OCI-LY7 (cell line): ENCODE results near the gene GNB5. TPM values are rescaled to one million over a fixed set of nuclear protein-coding genes. Genes with fewer than 3 reads are reported as not detected.

Experiments used
- BruUV-seq: library from RNA; stranded (reverse); fragments of 400-500 nt; replicated peaks from 2 replicates; lab custom pipeline; 2021; lab: Mats Ljungman, UMichigan
- CTCF ChIA-PET: fragments of 300-600 bp; sonication (Branson Sonifier 250); formaldehyde crosslinking; loops from one replicate; lab custom pipeline; 2022; ENCODE audit warnings: antibody characterized with exemption; ENCODE audit not compliant: unreplicated experiment; lab: Charles Lee
- POLR2A ChIA-PET: fragments of 300-600 bp; sonication (Branson Sonifier 250); formaldehyde crosslinking; loops from one replicate; lab custom pipeline; 2022; ENCODE audit warnings: antibody characterized with exemption; lab: Charles Lee
- DNase-seq: peaks from one replicate; pipeline ENCODE4 v3.0.0-alpha.2; 2015; ENCODE audit warnings: low spot score
- H2AFZ ChIP-seq: fragments of 200-600 bp; sonication (generic), shearing (Covaris generic); 2 replicates; pipeline ENCODE4 v1.6.1; 2014; ENCODE audit warnings: mild to moderate bottlenecking, antibody characterized with exemption, low read length, moderate library complexity
- H3K27ac ChIP-seq: fragments of 200-600 bp; sonication (generic); 2 replicates; pipeline ENCODE4 v1.5.1; 2014; ENCODE audit warnings: mixed run types, low read depth, mild to moderate bottlenecking, moderate library complexity, low read length, inconsistent platforms; ENCODE audit not compliant: poor library complexity, severe bottlenecking
- H3K36me3 ChIP-seq: fragments of 200-600 bp; sonication (generic); 2 replicates; pipeline ENCODE4 v1.6.1; 2014; ENCODE audit warnings: mild to moderate bottlenecking, antibody characterized with exemption, low read length, moderate library complexity, mixed read lengths; ENCODE audit not compliant: insufficient read depth
- H3K4me1 ChIP-seq: fragments of 200-600 bp; sonication (generic); 2 replicates; pipeline ENCODE4 v1.5.1; 2014; ENCODE audit warnings: mild to moderate bottlenecking, low read length; ENCODE audit not compliant: insufficient read depth, poor library complexity, severe bottlenecking
- H3K4me2 ChIP-seq: fragments of 200-600 bp; sonication (generic); 2 replicates; pipeline ENCODE4 v1.6.1; 2014; ENCODE audit warnings: mild to moderate bottlenecking, low read length
- H3K4me3 ChIP-seq: fragments of 200-600 bp; sonication (generic); 2 replicates; pipeline ENCODE4 v1.5.1; 2014; ENCODE audit warnings: mild to moderate bottlenecking, low read depth, low read length; ENCODE audit not compliant: poor library complexity, severe bottlenecking
- H3K79me2 ChIP-seq: fragments of 200-600 bp; sonication (generic); 2 replicates; pipeline ENCODE4 v1.6.1; 2016; ENCODE audit warnings: low read depth, mild to moderate bottlenecking, low read length, moderate library complexity, mixed read lengths; ENCODE audit not compliant: insufficient read depth
- H3K9me2 ChIP-seq: fragments of 200-600 bp; sonication (generic); 2 replicates; pipeline ENCODE4 v1.6.1; 2016; ENCODE audit warnings: mild to moderate bottlenecking, low read length, mixed read lengths; ENCODE audit not compliant: insufficient read depth
- H3K9me3 ChIP-seq: fragments of 200-600 bp; sonication (generic); 2 replicates; pipeline ENCODE4 v1.6.1; 2014; ENCODE audit warnings: mild to moderate bottlenecking, mixed run types, low read length, mixed read lengths
- H4K20me1 ChIP-seq: fragments of 200-600 bp; sonication (generic); 2 replicates; pipeline ENCODE4 v1.6.1; 2014; ENCODE audit warnings: mild to moderate bottlenecking, antibody characterized with exemption, low read length, moderate library complexity, mixed read lengths; ENCODE audit not compliant: insufficient read depth
- EZH2phosphoT487 ChIP-seq: fragments of 200-600 bp; sonication (generic); IDR thresholded peaks from 2 replicates; pipeline ENCODE4 v1.6.1; 2018; ENCODE audit warnings: low read depth, borderline replicate concordance, mild to moderate bottlenecking, mixed run types, antibody characterized with exemption, low read length, moderate library complexity, mixed read lengths
- intact Hi-C: fragments of 100-400 bp; cut with micrococcal nuclease; formaldehyde crosslinking; loops from one replicate; pipeline ENCODE4 v1.10.0; 2022; ENCODE audit not compliant: unreplicated experiment
- total RNA-seq, 2 experiments: library from RNA; depleted of rRNA in 1 of 2; stranded (reverse); fragments of >200 nt in 1 of 2; shearing (Covaris generic) in 1 of 2; gene quantifications; 2 replicates each; pipeline ENCODE4 v1.2.3, GENCODE V29; 2014 to 2022
- TF ChIP-seq, protein P1 (sequence below): fragments of 200-600 bp; sonication (generic); conservative IDR thresholded peaks from 2 replicates; pipeline ENCODE4 v1.5.1; 2014; ENCODE audit warnings: mild to moderate bottlenecking, antibody characterized with exemption, low read length, moderate library complexity, mixed read lengths

The GNB5 gene
- total RNA-seq, 2 experiments from 2014 or later: 49.0 to 53.9 TPM

DNA sequence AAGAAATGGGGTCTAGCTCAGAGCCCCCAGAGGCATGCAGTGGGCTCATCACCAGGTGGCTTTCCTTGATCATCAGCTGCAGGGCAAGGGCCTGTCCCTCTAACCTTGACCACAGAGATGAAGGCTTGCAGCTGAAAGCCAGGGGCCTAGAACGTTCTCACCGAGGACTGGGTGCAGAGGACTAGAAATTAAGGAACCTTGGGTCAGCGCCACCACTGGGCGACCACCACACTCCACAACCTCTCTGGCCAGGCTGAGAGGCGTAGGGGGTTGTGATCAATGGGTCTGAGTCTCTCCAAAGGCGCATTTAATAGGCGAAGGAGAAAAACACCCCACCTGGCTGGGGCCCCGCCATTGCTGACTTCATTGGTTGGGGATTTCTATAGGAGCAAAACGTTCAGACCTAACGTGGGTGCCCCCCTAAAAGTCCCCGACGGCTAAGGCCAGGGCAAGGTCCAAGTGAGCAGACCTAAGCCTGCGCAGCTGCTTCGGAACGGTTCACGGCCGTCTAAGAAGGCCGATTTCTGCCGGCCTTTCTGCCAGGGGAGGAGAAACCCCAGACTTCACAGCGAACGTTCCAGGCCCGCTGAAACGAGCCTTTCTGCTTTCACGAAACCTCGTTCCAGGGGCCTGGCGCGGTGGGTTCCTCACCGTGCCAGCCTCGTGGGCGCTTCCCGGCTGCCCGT is 79.5 kb downstream of the GNB5 start:
- POLR2A ChIA-PET: interaction anchor here (0.6 kb wide), 2 partner anchors 10 to 282 kb away, joined by 3 read pairs; no protein-coding TSS in a partner anchor
- Histone ChIP-seq H3K36me3 (no peaks in the 10 kb centered on the region), H3K9me2 (no peaks in the 10 kb centered on the region), H2AFZ (no peak overlapping the region), H4K20me1 (no peaks in the 10 kb centered on the region), H3K9me3 (no peaks in the 10 kb centered on the region), H3K4me1 (peaks cover 18% of the 10 kb centered on the region), H3K79me2 (no peaks in the 10 kb centered on the region), H3K27ac (no peak overlapping the region), H3K4me2 (no peak overlapping the region; the same call in 1 of the 2 replicates), H3K4me3 (no peak overlapping the region)
- intact Hi-C loops: no loop called here
- CTCF ChIA-PET: interaction anchor here (0.6 kb wide), 1 partner anchor 1568 kb away, joined by 7 read pairs; no protein-coding TSS in a partner anchor
- BruUV-seq: no TSS peak
- DNase-seq: no peak
- TF ChIP-seq, protein P1, sequence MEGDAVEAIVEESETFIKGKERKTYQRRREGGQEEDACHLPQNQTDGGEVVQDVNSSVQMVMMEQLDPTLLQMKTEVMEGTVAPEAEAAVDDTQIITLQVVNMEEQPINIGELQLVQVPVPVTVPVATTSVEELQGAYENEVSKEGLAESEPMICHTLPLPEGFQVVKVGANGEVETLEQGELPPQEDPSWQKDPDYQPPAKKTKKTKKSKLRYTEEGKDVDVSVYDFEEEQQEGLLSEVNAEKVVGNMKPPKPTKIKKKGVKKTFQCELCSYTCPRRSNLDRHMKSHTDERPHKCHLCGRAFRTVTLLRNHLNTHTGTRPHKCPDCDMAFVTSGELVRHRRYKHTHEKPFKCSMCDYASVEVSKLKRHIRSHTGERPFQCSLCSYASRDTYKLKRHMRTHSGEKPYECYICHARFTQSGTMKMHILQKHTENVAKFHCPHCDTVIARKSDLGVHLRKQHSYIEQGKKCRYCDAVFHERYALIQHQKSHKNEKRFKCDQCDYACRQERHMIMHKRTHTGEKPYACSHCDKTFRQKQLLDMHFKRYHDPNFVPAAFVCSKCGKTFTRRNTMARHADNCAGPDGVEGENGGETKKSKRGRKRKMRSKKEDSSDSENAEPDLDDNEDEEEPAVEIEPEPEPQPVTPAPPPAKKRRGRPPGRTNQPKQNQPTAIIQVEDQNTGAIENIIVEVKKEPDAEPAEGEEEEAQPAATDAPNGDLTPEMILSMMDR: no peak
- TF ChIP-seq EZH2phosphoT487: no peak

GRCh38 chr15:52109559-52110451 is 81.4 kb downstream of the GNB5 start:
- Histone ChIP-seq H3K4me1 (peaks cover 18% of the 10 kb centered on the region), H3K9me3 (no peaks in the 10 kb centered on the region), H3K9me2 (no peaks in the 10 kb centered on the region), H3K36me3 (no peaks in the 10 kb centered on the region), H4K20me1 (no peaks in the 10 kb centered on the region), H3K4me2 (0 out of 2 replicates have a peak overlapping the region, but pooled peaks have one; percentile 0), H3K27ac (no peak overlapping the region), H3K79me2 (no peaks in the 10 kb centered on the region), H2AFZ (peak overlapping the region; percentile 13; the same call in 1 of the 2 replicates), H3K4me3 (no peak overlapping the region)
- no TSS peak for BruUV-seq
- TF ChIP-seq, protein P1: no peak
- no peak for TF ChIP-seq EZH2phosphoT487
- DNase-seq: peak; percentile 14
- CTCF ChIA-PET: no interaction called here
- POLR2A ChIA-PET: no interaction called here
- intact Hi-C loops: no loop called here
